ENCODE data around the gene SNAP47. TPM values are rescaled to one million over a fixed set of nuclear protein-coding genes. Genes with fewer than 3 reads are reported as not detected.

Gene SNAP47
- polyA plus RNA-seq, 10 donors, result 23.9 to 32.1 (median 30.4) TPM

- no peak for DNase-seq
These were observed 60.5 kb downstream of the SNAP47 start for GRCh38 chr1:227795732-227796131.

GRCh38 chr1:227796359-227796915, 61.2 kb downstream of the SNAP47 start:
- no peak for DNase-seq

GRCh38 chr1:227797144-227797543, 61.9 kb downstream of the SNAP47 start:
- no peak for DNase-seq

- no peak for DNase-seq
These were observed 62.4 kb downstream of the SNAP47 start for GRCh38 chr1:227797625-227798024.

GRCh38 chr1:227798078-227798802, 63.0 kb downstream of the SNAP47 start:
- no peak for DNase-seq

- DNase-seq, result no peak
These were observed 64.5 kb downstream of the SNAP47 start for GRCh38 chr1:227799756-227800155.

- DNase-seq, result no peak
These were observed 68.7 kb downstream of the SNAP47 start for GRCh38 chr1:227803933-227804332.

- peak in 1 of 3 donors; percentile 70 for DNase-seq
These were observed 70.5 kb downstream of the SNAP47 start for GRCh38 chr1:227805606-227806197.

GRCh38 chr1:227808566-227808965, 73.3 kb downstream of the SNAP47 start:
- no peak for DNase-seq

GRCh38 chr1:227809026-227809425, 73.8 kb downstream of the SNAP47 start:
- no peak for DNase-seq

- no peak for DNase-seq
These were observed 78.7 kb downstream of the SNAP47 start for GRCh38 chr1:227813962-227814361.

GRCh38 chr1:227815468-227816409, 80.5 kb downstream of the SNAP47 start, which contains the start of gene PRSS38:
PRSS38 (plus strand) TSS chr1:227815675; CDS start chr1:227815717, 42 bp downstream.
- no peak for DNase-seq

GRCh38 chr1:227816750-227817446, 81.7 kb downstream of the SNAP47 start:
- DNase-seq, result no peak

- DNase-seq, result no peak
These were observed 88.3 kb downstream of the SNAP47 start for GRCh38 chr1:227823537-227823936.

- no peak for DNase-seq
These were observed 89.0 kb downstream of the SNAP47 start for GRCh38 chr1:227824204-227824603.

- no peak for DNase-seq
These were observed 93.6 kb downstream of the SNAP47 start for GRCh38 chr1:227828786-227829185.

Other genes starting within 250 kb of the SNAP47 start
- 10 to 100 TPM in 3 of 10 donors, 1 to 10 TPM in 7; 6.3 to 11.4 (median 8.8) TPM for gene ZNF678, start 171.9 kb upstream of the SNAP47 start, polyA plus RNA-seq (ENCODE audit: insufficient read length in 10 of 10)
- gene JMJD4, start 133 bp upstream of the SNAP47 start, polyA plus RNA-seq (ENCODE audit: insufficient read length in 10 of 10), result 10 to 100 TPM; 11.8 to 19.9 (median 16.4) TPM
- not detected for gene PRSS38, start 80.2 kb downstream of the SNAP47 start, polyA plus RNA-seq (ENCODE audit: insufficient read length in 10 of 10)
- gene WNT9A, start 212.5 kb downstream of the SNAP47 start, polyA plus RNA-seq (ENCODE audit: insufficient read length in 10 of 10), result 1 to 10 TPM; 4.1 to 9.4 (median 7.2) TPM

Data from muscle of back (tissue), 11 donors.